GM12874 (cell line): ENCODE data around the gene UVRAG.

Experiments used
- TF ChIP-seq, protein P1 (sequence below): IDR thresholded peaks from 2 replicates; pipeline ENCODE4 v1.5.1; 2011; ENCODE audit warnings: low read depth, mild to moderate bottlenecking, control low read depth, low read length, moderate library complexity; ENCODE audit not compliant: insufficient read depth

Gene UVRAG

DNA sequence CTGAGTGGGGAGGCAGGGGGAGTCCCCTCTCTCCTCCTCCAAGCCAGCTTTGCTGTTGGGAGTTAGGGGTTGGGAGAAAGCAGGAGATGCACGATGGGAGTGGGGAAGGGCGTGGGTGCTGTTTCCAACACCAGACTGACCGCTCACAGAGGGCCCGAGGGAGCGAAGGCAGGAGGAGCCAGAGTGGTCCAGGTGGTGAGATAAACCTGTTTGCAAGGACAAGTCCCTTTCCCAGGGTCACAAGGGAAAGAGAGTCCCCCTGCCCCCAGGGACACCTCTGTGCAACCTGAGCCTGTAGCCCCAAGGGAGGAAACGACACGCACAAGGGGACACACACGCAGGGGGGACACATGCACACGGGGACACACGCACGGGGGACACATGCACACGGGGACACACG, 349.1 kb downstream of the UVRAG start:
- TF ChIP-seq, protein P1, sequence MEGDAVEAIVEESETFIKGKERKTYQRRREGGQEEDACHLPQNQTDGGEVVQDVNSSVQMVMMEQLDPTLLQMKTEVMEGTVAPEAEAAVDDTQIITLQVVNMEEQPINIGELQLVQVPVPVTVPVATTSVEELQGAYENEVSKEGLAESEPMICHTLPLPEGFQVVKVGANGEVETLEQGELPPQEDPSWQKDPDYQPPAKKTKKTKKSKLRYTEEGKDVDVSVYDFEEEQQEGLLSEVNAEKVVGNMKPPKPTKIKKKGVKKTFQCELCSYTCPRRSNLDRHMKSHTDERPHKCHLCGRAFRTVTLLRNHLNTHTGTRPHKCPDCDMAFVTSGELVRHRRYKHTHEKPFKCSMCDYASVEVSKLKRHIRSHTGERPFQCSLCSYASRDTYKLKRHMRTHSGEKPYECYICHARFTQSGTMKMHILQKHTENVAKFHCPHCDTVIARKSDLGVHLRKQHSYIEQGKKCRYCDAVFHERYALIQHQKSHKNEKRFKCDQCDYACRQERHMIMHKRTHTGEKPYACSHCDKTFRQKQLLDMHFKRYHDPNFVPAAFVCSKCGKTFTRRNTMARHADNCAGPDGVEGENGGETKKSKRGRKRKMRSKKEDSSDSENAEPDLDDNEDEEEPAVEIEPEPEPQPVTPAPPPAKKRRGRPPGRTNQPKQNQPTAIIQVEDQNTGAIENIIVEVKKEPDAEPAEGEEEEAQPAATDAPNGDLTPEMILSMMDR = no peak

DNA sequence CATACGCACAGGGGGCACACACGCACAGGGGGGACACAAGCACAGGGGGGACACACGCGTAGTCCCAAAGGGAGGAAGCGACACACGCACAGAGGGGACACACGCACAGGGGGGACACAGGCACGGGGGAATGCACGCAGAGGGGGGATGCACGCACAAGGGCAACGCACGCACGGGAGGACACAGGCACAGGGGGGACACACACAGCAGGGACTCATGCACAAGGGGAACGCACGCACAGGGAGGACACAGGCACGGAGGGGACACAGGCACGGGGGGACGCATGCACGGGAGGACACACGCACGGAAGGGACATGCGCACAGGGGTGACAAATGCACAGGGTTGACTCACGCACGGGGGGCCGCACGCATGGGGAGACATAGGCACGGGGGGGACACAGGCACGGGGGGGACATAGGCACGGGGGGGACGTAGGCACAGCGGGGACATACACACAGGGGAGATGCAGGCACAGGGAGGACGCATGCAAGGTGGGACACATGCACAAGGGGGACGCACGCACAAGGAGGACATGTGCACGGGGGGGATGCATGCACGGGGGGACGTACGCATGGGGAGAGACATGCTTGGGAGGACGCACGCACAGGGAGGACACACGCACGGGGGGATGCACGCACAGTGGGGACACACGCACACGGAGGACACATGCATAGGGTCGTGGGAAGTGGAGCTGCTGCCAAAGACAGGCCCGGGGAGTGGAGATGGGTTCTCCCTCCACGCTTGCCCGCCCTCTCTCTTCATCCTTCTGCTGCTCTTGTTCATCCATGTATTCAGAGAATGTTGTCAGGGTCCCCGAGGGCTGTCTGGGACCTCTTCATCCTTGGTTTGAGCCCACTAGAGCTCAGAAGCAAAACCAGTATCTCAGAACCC, 350.1 kb downstream of the UVRAG start:
- TF ChIP-seq, protein P1 = no peak

DNA sequence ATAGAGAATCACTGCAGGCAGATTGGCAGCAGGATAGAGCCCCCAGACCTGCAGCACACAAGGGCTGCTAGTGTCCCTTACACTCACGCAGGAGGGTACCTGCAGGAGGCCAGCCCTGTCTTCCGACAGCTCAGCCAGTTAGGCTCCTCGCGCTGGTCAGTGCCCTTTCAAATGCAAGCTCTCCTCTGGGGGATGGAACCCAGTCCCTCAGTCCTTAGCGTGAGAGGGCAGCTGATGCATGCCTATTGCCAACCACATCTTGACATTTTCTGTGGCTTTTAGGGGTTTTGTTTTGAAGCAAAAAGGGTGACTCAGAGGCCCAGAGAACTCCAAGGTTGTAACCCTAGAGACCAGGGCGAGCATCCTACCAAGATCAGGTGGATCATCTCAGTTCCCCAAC, 351.3 kb downstream of the UVRAG start:
- TF ChIP-seq, protein P1 = no peak

DNA sequence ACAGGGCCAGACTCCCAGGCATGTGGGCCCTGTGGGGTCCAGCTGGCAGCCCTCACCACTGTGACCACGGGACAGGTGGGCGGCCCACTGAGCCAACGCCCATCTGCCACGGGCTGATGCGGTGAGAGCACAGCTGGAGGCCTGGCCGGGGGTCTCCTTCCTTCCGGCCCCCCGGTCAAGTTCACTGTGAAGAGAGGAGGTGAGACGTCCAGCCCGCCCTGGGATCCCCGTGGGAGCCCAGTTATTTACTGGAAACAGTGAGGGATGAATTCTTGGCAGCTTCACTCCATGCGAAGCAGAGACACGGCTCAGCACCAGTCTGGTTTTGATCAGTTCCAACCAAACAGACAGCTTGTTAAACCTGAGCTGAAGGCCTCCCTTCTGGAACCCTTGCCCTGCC, 352.6 kb downstream of the UVRAG start:
- TF ChIP-seq, protein P1 = no peak

DNA sequence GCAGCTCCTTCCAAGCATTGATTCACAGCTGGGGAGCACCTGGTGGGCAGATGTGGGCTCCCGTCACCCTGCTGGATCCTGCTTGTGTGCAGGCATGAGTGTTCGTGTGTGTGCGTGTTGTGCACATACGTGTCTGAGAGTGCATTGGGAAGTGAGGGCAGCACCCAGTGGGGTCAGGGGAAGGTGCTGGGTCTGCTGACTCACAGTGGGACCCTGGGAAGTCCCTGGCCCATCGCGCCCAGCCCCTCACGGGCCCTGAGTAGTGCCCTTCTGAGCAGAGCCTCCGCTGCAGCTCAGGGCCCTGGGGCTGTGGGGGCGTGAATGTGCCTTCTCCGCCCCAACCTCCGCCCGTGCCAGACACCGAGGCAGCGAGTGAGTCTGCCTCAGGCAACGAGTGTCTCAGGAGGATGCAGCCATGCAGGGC, 354.5 kb downstream of the UVRAG start:
- TF ChIP-seq, protein P1 = no peak

DNA sequence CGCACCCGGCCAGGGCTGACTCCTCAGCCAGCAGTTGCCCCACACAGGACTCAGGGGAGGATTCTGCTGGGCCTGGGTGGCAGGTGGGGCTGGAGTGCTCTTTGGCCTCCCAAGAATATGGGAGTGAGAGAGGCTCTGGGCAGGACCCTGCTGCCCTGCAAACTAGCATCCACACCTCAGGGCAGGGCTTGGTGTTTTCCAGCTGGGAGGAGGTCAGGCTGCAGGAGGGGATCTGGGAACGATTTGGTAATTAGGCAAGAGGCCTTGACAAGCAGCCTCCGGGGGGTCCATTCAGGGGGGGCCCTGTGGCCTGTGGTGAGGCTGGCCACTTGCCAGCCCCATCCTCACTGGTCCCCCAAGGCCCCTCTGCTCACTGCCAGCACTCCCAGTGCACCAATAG, 355.5 kb downstream of the UVRAG start:
- TF ChIP-seq, protein P1 = no peak

DNA sequence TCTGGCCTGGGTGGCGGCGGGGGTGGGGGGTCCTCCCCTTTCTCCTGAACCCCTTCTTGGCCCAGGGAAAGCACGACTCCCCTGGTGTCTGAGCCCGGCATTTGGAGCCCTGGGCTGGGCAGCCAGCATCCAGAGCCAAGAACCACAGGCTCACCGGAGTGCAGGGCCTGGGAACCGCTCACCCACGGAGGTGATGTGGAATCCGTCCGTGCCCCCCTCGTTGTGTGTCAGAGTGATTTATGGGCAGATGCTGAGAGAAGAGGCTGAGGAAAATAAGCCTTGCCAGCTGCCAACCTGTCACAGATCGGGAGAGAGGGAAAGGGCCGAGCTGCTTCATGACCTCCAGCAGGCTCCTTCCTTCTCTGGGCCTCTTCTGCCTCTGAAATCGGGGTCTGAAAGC, 357.6 kb downstream of the UVRAG start:
- TF ChIP-seq, protein P1 = no peak
